Esophagus squamous epithelium (tissue), 4 donors: Measurements from ENCODE around the gene PRKCE.

Experiments
- CTCF ChIP-seq, 6 experiments: fragments of 450-650 bp in 4 of 6; fragments of 200-600 bp in 2 of 6; sonication (generic) in 2 of 6; IDR thresholded peaks; one replicate each; pipeline ENCODE4 v1.5.1; 2016 to 2019; ENCODE audit warnings: antibody characterized with exemption in 6 of 6, mild to moderate bottlenecking in 4 of 6, moderate library complexity in 4 of 6
- POLR2A ChIP-seq, 4 donors: fragments of 450-650 bp; IDR thresholded peaks; one replicate each; pipeline ENCODE4 v1.6.1; 2017; ENCODE audit warnings: antibody characterized with exemption in 4 of 4, mild to moderate bottlenecking in 4 of 4, moderate library complexity in 3 of 4

GRCh38 chr2:45687964-45688363 lies 36.5 kb downstream of the PRKCE start:
- TF ChIP-seq CTCF (IDR thresholded peaks at IDR 0.05) (no peak), POLR2A (IDR thresholded peaks at IDR 0.05) (no peak)
